HepG2 (cell line): ENCODE measurements around the gene APOM. TPM values are rescaled to one million over a fixed set of nuclear protein-coding genes. Genes with fewer than 3 reads are reported as not detected.

Experiments used
- AGO2 ChIP-seq: fragments of 200-400 bp; formaldehyde crosslinking; optimal IDR thresholded peaks from 2 replicates; pipeline ENCODE3; 2017; ENCODE audit warnings: mild to moderate bottlenecking, low read depth, low read length, moderate library complexity
- AKNA ChIP-seq: sonication (generic); formaldehyde crosslinking; IDR thresholded peaks from 2 replicates; pipeline ENCODE4 v1.4.0; 2020; ENCODE audit warnings: missing genetic modification reagents, borderline replicate concordance
- ATF7 ChIP-seq, 2 experiments: fragments of 450-650 bp in 1 of 2; sonication (generic) in 1 of 2; formaldehyde crosslinking in 1 of 2; IDR thresholded peaks; 2 replicates each; pipeline versions ENCODE4 v1.4.0 to v1.6.1; 2016 to 2020; ENCODE audit warnings: antibody characterized with exemption in 1 of 2, mild to moderate bottlenecking in 1 of 2, missing genetic modification reagents in 1 of 2
- BATF2 ChIP-seq: sonication (generic); formaldehyde crosslinking; IDR thresholded peaks from 2 replicates; pipeline ENCODE4 v1.8.0; 2022; ENCODE audit warnings: mild to moderate bottlenecking, missing genetic modification reagents, moderate library complexity
- CCDC6 ChIP-seq: sonication (generic); formaldehyde crosslinking; IDR thresholded peaks from 2 replicates; pipeline ENCODE4 v1.8.1; 2022; ENCODE audit warnings: mild to moderate bottlenecking, missing genetic modification reagents, moderate library complexity
- CEBPG ChIP-seq: IDR thresholded peaks from 2 replicates; pipeline ENCODE4 v1.6.1; 2016
- ERF ChIP-seq: IDR thresholded peaks from 2 replicates; pipeline ENCODE4 v1.6.1; 2018; ENCODE audit warnings: missing biosample characterization, missing genetic modification reagents
- GLMP ChIP-seq: sonication (generic); formaldehyde crosslinking; IDR thresholded peaks from 2 replicates; pipeline ENCODE4 v1.9.0; 2021; ENCODE audit warnings: missing genetic modification reagents, mild to moderate bottlenecking, borderline replicate concordance
- HOMEZ ChIP-seq: IDR thresholded peaks from 2 replicates; pipeline ENCODE4 v1.6.1; 2016; ENCODE audit warnings: low read depth
- MLLT10 ChIP-seq: sonication (generic); formaldehyde crosslinking; IDR thresholded peaks from 2 replicates; pipeline ENCODE4 v1.4.0; 2020; ENCODE audit warnings: missing genetic modification reagents
- NFKB2 ChIP-seq: sonication (generic); formaldehyde crosslinking; IDR thresholded peaks from 2 replicates; pipeline ENCODE4 v1.4.0; 2020; ENCODE audit warnings: missing genetic modification reagents, borderline replicate concordance
- PCBP1 ChIP-seq: fragments of 200-400 bp; formaldehyde crosslinking; IDR thresholded peaks from 2 replicates; pipeline ENCODE4 v1.6.1; 2017; ENCODE audit warnings: mild to moderate bottlenecking, low read depth, low read length, borderline replicate concordance
- SSRP1 ChIP-seq: IDR thresholded peaks from 2 replicates; pipeline ENCODE4 v1.6.1; 2016; ENCODE audit warnings: control low read depth
- TMF1 ChIP-seq: sonication (generic); formaldehyde crosslinking; IDR thresholded peaks from 2 replicates; pipeline ENCODE4 v1.8.1; 2022; ENCODE audit warnings: low read depth, missing genetic modification reagents
- ZNF124 ChIP-seq: sonication (generic); formaldehyde crosslinking; IDR thresholded peaks from 2 replicates; pipeline ENCODE4 v1.4.0; 2020; ENCODE audit warnings: missing genetic modification reagents
- ZNF143 ChIP-seq: sonication (generic); formaldehyde crosslinking; IDR thresholded peaks from 2 replicates; pipeline ENCODE4 v1.4.0; 2020; ENCODE audit warnings: missing genetic modification reagents
- ZNF383 ChIP-seq: sonication (generic); formaldehyde crosslinking; IDR thresholded peaks from 2 replicates; pipeline ENCODE4 v1.4.0; 2020; ENCODE audit warnings: missing genetic modification reagents, mild to moderate bottlenecking, borderline replicate concordance
- ZNF441 ChIP-seq: sonication (generic); formaldehyde crosslinking; IDR thresholded peaks from 2 replicates; pipeline ENCODE4 v1.7.0; 2021; ENCODE audit warnings: missing genetic modification reagents, borderline replicate concordance
- ZNF652 ChIP-seq: IDR thresholded peaks from 2 replicates; pipeline ENCODE4 v1.6.1; 2016; ENCODE audit warnings: low read depth, borderline replicate concordance
- ZNF766 ChIP-seq: sonication (generic); formaldehyde crosslinking; IDR thresholded peaks from 2 replicates; pipeline ENCODE4 v1.5.0; 2020; ENCODE audit warnings: missing genetic modification reagents, borderline replicate concordance
- ZNF792 ChIP-seq: IDR thresholded peaks from 2 replicates; pipeline ENCODE4 v1.6.1; 2016
- polyA plus RNA-seq, 8 experiments: library from polyadenylated mRNA; depleted of rRNA in 3 of 8; stranded (reverse) in 7 of 8; unstranded in 1 of 8; fragments of >200 nt; fragmentation: Illumina TruSeq in 4 of 8; extraction: Trizol in 4 of 8; gene quantifications; 2 replicates each; pipeline versions ENCODE4 v1.2.1 to v1.2.3, GENCODE V29; 2011 to 2016; ENCODE audit warnings: low read depth in 4 of 8, missing spikeins in 1 of 8, mixed read lengths in 1 of 8; ENCODE audit not compliant: insufficient read depth in 1 of 8
- total RNA-seq, 5 experiments: library from RNA; depleted of rRNA; stranded (reverse); fragments of >200 nt; fragmentation: Illumina TruSeq; extraction: Trizol; gene quantifications; 2 replicates each; pipeline ENCODE4 v1.2.3, GENCODE V29; 2016; ENCODE audit warnings: low read depth in 1 of 5

APOM gene
- total and polyA plus RNA-seq, 2 of the 13 experiments (the other 11 are each of a cell fraction or from before 2014, with no cell fraction given) = 98.2 to 1,140 TPM

GRCh38 chr6:31652925-31653724, 2.6 kb upstream of the APOM start (continued):
- TF ChIP-seq ZNF124 (no peak), ERF (CRISPR knock-in tag) (no peak; the same call in none of the 2 replicates), SSRP1 (CRISPR knock-in tag) (no peak), ZNF143 (CRISPR knock-in tag) (no peak), PCBP1 (no peak), ATF7 (IDR thresholded peaks at IDR 0.05) (no peak), ATF7 (CRISPR knock-in tag; IDR thresholded peaks at IDR 0.05) (no peak), GLMP (CRISPR knock-in tag) (no peak), ZNF652 (CRISPR knock-in tag) (no peak), CEBPG (CRISPR knock-in tag) (no peak; the same call in 1 of the 2 replicates), MLLT10 (CRISPR knock-in tag) (no peak), ZNF792 (CRISPR knock-in tag) (peak; percentile 40; the same call in 1 of the 2 replicates), ZNF766 (CRISPR knock-in tag) (no peak), TMF1 (CRISPR knock-in tag) (no peak; the same call in 1 of the 2 replicates), NFKB2 (CRISPR knock-in tag) (no peak; the same call in 1 of the 2 replicates), HOMEZ (CRISPR knock-in tag) (no peak), ZNF441 (no peak; the same call in none of the 2 replicates), ZNF383 (CRISPR knock-in tag) (no peak), AKNA (CRISPR knock-in tag) (no peak), BATF2 (CRISPR knock-in tag) (no peak), CCDC6 (no peak), AGO2 (no peak)
